WERI-Rb-1 (cell line): ENCODE data around the gene ZBTB34.
"Not testable (repeated sequence)": the region's sequence is repeated elsewhere in the genome, so short reads cannot be mapped to it uniquely, and the experiment has no call there.

Experiments
- DNase-seq: peaks from one replicate; pipeline ENCODE4 v3.0.0-alpha.2; 2020
- H3K27ac ChIP-seq: fragments of 250-450 bp; sonication (Bioruptor Pico); 2 replicates; pipeline ENCODE4 v1.5.1; 2020; ENCODE audit warnings: mild to moderate bottlenecking, moderate library complexity
- H3K27me3 ChIP-seq: fragments of 250-450 bp; sonication (Bioruptor Pico); 2 replicates; pipeline ENCODE4 v1.5.1; 2021; ENCODE audit warnings: mild to moderate bottlenecking, low read depth, moderate library complexity; ENCODE audit not compliant: insufficient read depth, severe bottlenecking
- H3K36me3 ChIP-seq: fragments of 250-450 bp; sonication (Bioruptor Pico); 2 replicates; pipeline ENCODE4 v1.5.1; 2020; ENCODE audit warnings: mild to moderate bottlenecking, moderate library complexity
- H3K4me3 ChIP-seq: 2 replicates; pipeline ENCODE4 v1.5.1; 2011; ENCODE audit warnings: low read depth, mild to moderate bottlenecking, control low read depth, low read length
- H3K9me3 ChIP-seq: fragments of 250-450 bp; sonication (Bioruptor Pico); 2 replicates; pipeline ENCODE4 v1.5.1; 2021; ENCODE audit warnings: mild to moderate bottlenecking, moderate library complexity; ENCODE audit not compliant: severe bottlenecking
- TF ChIP-seq, protein P1 (sequence below): IDR thresholded peaks from 2 replicates; pipeline ENCODE4 v1.5.1; 2011; ENCODE audit warnings: low read depth, mild to moderate bottlenecking, control low read depth, inconsistent platforms, low read length

The ZBTB34 gene

GRCh38 chr9:126822278-126822677 lies 38.2 kb upstream of the ZBTB34 start:
- Histone ChIP-seq H3K4me3 (no peak overlapping the region), H3K36me3 (peaks cover 36% of the 10 kb centered on the region), H3K27me3 (no peaks in the 10 kb centered on the region), H3K9me3 (peaks cover 9% of the 10 kb centered on the region), H3K27ac (no peak overlapping the region)
- DNase-seq, result no peak
- TF ChIP-seq, protein P1, sequence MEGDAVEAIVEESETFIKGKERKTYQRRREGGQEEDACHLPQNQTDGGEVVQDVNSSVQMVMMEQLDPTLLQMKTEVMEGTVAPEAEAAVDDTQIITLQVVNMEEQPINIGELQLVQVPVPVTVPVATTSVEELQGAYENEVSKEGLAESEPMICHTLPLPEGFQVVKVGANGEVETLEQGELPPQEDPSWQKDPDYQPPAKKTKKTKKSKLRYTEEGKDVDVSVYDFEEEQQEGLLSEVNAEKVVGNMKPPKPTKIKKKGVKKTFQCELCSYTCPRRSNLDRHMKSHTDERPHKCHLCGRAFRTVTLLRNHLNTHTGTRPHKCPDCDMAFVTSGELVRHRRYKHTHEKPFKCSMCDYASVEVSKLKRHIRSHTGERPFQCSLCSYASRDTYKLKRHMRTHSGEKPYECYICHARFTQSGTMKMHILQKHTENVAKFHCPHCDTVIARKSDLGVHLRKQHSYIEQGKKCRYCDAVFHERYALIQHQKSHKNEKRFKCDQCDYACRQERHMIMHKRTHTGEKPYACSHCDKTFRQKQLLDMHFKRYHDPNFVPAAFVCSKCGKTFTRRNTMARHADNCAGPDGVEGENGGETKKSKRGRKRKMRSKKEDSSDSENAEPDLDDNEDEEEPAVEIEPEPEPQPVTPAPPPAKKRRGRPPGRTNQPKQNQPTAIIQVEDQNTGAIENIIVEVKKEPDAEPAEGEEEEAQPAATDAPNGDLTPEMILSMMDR, result no peak

GRCh38 chr9:126822873-126823272 lies 37.6 kb upstream of the ZBTB34 start:
- DNase-seq, result no peak
- Histone ChIP-seq H3K9me3 (peaks cover 9% of the 10 kb centered on the region), H3K27me3 (no peaks in the 10 kb centered on the region), H3K27ac (no peak overlapping the region), H3K36me3 (peaks cover 30% of the 10 kb centered on the region), H3K4me3 (no peak overlapping the region)
- TF ChIP-seq, protein P1, result no peak

DNA sequence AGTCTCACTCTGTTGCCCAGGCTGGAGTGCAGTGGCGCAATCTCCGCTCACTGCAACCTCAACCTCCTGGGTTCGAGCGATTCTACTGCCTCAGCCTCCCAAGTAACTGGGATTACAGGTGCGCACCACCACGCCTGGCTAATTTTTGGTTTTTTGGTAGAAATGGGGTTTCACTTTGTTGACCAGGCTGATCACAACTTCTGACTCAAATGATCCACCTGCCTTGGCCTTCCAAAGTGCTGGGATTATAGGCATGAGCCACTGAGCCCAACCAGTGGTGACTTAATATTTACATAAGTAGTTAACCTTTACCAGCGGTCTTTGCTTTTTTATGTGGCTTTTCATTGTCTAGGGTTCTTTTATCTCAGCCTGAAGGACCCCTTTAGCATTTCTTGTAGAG lies 36.4 kb upstream of the ZBTB34 start:
- not testable (repeated sequence) for DNase-seq, H3K27me3 ChIP-seq, H3K27ac ChIP-seq, H3K4me3 ChIP-seq, H3K9me3 ChIP-seq
- peaks cover 22% of the 10 kb centered on the region for H3K36me3 ChIP-seq

DNA sequence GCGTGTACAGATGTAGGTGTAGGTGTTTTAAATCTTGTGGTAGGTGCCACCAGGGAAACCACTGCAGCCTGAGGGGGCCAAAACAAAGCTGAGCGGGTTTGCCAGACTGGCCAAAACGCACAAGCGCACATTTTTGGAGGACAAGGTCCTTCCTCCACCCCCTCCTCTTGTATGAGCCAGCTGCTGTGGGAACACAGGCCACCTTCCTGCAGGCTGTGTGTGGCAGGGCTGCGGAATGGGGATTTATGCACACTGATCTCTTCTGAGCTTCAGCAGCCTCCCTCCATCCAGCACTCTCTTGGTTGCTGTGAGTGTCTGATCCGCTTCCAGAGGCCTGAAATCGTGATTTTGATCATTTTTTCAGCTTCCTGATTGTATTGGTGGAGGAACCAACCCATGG lies 33.2 kb upstream of the ZBTB34 start:
- peak overlapping the region; percentile 7; the same call in 1 of the 2 replicates for H3K27ac ChIP-seq
- peaks cover 19% of the 10 kb centered on the region for H3K36me3 ChIP-seq
- TF ChIP-seq, protein P1, result no peak
- H3K27me3 ChIP-seq, result no peaks in the 10 kb centered on the region
- DNase-seq, result peak; percentile 70
- H3K9me3 ChIP-seq, result no peaks in the 10 kb centered on the region
- no peak overlapping the region for H3K4me3 ChIP-seq

GRCh38 chr9:126829035-126829434 lies 31.4 kb upstream of the ZBTB34 start:
- Histone ChIP-seq H3K9me3 (no peaks in the 10 kb centered on the region), H3K27me3 (no peaks in the 10 kb centered on the region), H3K36me3 (peaks cover 29% of the 10 kb centered on the region), H3K4me3 (no peak overlapping the region), H3K27ac (no peak overlapping the region)
- no peak for DNase-seq
- TF ChIP-seq, protein P1, result no peak

DNA sequence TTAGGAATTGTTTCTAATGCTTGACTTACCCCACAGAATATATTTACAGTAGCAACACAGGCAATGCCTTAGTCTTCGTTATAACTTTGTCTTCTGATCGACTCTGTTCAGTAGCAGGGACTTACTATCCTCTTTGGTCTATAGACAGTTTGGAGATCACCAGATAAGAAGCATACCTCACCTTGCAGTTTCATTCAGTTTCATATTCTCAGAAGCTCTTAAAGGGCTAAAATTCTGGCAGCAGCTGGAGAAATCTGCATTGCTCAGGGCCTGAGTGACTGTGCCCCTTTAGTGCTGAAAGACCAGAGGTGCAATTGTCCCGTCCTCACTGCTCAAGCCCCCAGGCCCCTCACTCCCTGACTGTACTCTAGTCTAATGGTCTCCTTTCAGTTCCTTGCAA lies 29.6 kb upstream of the ZBTB34 start:
- H3K9me3 ChIP-seq, result no peaks in the 10 kb centered on the region
- TF ChIP-seq, protein P1, result no peak
- peaks cover 40% of the 10 kb centered on the region for H3K36me3 ChIP-seq
- no peak for DNase-seq
- H3K27me3 ChIP-seq, result no peaks in the 10 kb centered on the region
- H3K4me3 ChIP-seq, result no peak overlapping the region
- no peak overlapping the region for H3K27ac ChIP-seq
